ENCODE results near the gene CST5.
"Not testable (repeated sequence)": the region's sequence is repeated elsewhere in the genome, so short reads cannot be mapped to it uniquely, and the experiment has no call there.

Gene CST5

DNA sequence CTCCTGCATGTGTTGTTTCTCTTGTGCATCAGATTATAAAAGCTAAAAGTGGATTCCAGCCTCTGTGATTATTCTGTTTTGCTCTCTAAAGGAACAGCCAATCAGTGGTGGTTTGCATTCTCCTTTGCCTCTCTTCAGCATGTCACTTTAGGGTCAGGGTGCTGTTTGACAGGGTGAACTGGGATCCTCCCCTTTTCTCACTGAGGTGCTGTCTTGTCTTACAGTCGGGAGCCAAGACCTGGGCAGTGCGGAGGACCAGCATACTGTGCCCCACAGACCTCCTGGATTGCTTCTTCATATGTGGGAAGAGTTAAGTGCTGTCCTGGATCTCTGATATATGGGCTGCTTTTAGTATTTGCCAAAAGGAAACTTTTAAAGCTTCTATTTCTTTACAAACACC is 37.9 kb downstream of the CST5 start:
- DNase-seq (ENCODE audit: low read depth) = no peak

DNA sequence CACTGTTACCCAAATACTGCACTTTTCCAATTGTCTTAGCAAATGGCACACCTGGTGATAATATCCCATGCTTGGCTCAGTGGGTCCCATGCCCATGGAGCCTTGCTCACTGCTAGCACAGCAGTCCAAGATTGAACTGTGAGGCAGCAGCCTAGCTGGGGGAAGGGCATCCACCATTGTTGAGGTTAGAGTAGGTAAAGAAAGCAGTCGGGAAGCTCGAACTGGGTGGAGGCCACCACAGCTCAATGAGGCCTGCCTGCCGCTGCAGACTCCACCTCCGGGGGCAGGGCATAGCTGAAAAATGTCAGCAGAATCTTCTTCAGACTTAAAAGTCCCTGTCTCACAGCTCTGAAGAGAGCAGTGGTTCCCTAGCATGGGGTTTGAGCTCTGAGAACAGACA is 43.8 kb downstream of the CST5 start:
- no peak for DNase-seq (ENCODE audit: low read depth)

DNA sequence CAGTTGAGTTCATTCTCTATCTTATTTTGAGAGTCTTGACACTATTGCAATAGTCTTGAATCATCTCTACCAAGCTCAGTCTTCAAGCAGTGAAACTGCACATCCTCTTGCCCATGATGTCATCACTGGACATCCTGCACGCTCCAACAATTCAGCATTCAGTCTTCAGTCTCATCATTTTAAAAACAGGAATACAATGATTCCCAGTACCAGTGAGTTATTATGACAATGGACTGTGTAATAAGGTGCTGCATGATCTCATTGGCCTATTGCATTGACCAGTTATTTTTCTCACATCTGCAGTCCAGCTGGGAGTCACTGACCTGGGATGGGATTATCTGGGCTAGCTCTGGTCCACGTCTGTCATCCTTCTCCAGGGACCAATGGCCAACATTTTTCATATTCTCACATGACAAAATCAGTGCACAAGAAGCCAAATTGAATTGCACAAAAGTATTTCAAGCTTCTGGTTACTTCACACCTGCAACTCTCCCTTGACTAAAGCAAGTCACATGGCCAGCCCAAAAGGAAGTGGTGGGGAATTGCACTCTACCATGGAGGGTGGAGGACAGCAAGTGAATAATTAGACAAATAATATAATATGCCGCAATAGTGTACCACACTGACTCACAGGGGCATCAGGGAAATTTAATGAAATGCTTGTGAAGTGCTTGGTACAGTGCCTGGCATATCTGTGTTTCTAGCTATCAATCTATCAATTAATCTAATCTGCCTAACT is 46.6 kb downstream of the CST5 start:
- no peak for DNase-seq (ENCODE audit: low read depth)

- DNase-seq (ENCODE audit: low read depth) = not testable (repeated sequence)
These were observed 47.6 kb downstream of the CST5 start for GRCh38 chr20:23831961-23832360.

GRCh38 chr20:23826541-23827021 is 53.0 kb downstream of the CST5 start, which contains the start of gene CST2:
CST2 (minus strand) TSS chr20:23826729; CDS start chr20:23826660, 69 bp downstream.
- DNase-seq (ENCODE audit: low read depth) = no peak
